Karpas-422 (cell line): ENCODE results near the gene BDP1. TPM values are rescaled to one million over a fixed set of nuclear protein-coding genes. Genes with fewer than 3 reads are reported as not detected.
"Not testable (repeated sequence)": the region's sequence is repeated elsewhere in the genome, so short reads cannot be mapped to it uniquely, and the experiment has no call there.

ENCODE experiments used
- DNase-seq: peaks from one replicate; pipeline ENCODE4 v3.0.0-alpha.2; 2015
- H2AFZ ChIP-seq: fragments of 200-600 bp; sonication (generic); 2 replicates; pipeline ENCODE4 v1.6.1; 2014; ENCODE audit warnings: antibody characterized with exemption, low read length, mixed read lengths
- H3K27ac ChIP-seq: fragments of 200-600 bp; sonication (generic); 2 replicates; pipeline ENCODE4 v1.5.1; 2014; ENCODE audit warnings: mild to moderate bottlenecking, low read length, moderate library complexity
- H3K27me3 ChIP-seq: fragments of 200-600 bp; sonication (generic); 2 replicates; pipeline ENCODE4 v1.6.1; 2014; ENCODE audit warnings: low read length, mixed read lengths
- H3K36me3 ChIP-seq: fragments of 200-600 bp; sonication (generic); 2 replicates; pipeline ENCODE4 v1.6.1; 2014; ENCODE audit warnings: low read length, mixed read lengths; ENCODE audit not compliant: insufficient read depth
- H3K4me1 ChIP-seq: fragments of 200-600 bp; sonication (generic); 2 replicates; pipeline ENCODE4 v1.6.1; 2014; ENCODE audit warnings: mild to moderate bottlenecking, low read length, mixed read lengths
- H3K4me2 ChIP-seq: fragments of 200-600 bp; sonication (generic); 2 replicates; pipeline ENCODE4 v1.6.1; 2014; ENCODE audit warnings: low read length, low read depth, mild to moderate bottlenecking; ENCODE audit not compliant: poor library complexity, severe bottlenecking
- H3K4me3 ChIP-seq: fragments of 200-600 bp; sonication (generic); 2 replicates; pipeline ENCODE4 v1.5.1; 2014; ENCODE audit warnings: mild to moderate bottlenecking, antibody characterized with exemption, low read length, mixed read lengths
- H3K79me2 ChIP-seq: fragments of 200-600 bp; sonication (generic); 2 replicates; pipeline ENCODE4 v1.6.1; 2014; ENCODE audit warnings: mild to moderate bottlenecking, low read length, mixed read lengths
- H3K9ac ChIP-seq: fragments of 200-600 bp; sonication (generic); 2 replicates; pipeline ENCODE4 v1.6.0; 2014; ENCODE audit warnings: low read length
- H3K9me2 ChIP-seq: fragments of 200-600 bp; sonication (generic), shearing (Covaris generic); replicated peaks from 2 replicates; pipeline ENCODE4 v1.6.0; 2014; ENCODE audit warnings: mild to moderate bottlenecking, low read length, moderate library complexity; ENCODE audit not compliant: insufficient read depth
- H3K9me3 ChIP-seq: fragments of 300-700, 200-600 bp; sonication (generic); 2 replicates; pipeline ENCODE4 v1.6.1; 2014; ENCODE audit warnings: low read length, mixed read lengths
- H4K20me1 ChIP-seq: fragments of 200-600 bp; sonication (generic); 2 replicates; pipeline ENCODE4 v1.6.1; 2014; ENCODE audit warnings: mild to moderate bottlenecking, antibody characterized with exemption, low read length, low read depth; ENCODE audit not compliant: insufficient read depth
- total RNA-seq: library from RNA; depleted of rRNA; stranded (reverse); fragments of >200 nt; shearing (Covaris generic); gene quantifications from 2 replicates; pipeline ENCODE4 v1.2.3, GENCODE V29; 2014; ENCODE audit warnings: low replicate concordance

BDP1 gene
- total RNA-seq, 1 experiment from 2014 or later: 42.5 TPM

- H3K79me2 ChIP-seq, DNase-seq, H2AFZ ChIP-seq, H4K20me1 ChIP-seq, H3K9me2 ChIP-seq, H3K4me1 ChIP-seq, H3K4me3 ChIP-seq, H3K9me3 ChIP-seq, H3K9ac ChIP-seq, H3K4me2 ChIP-seq, H3K27me3 ChIP-seq, H3K36me3 ChIP-seq, H3K27ac ChIP-seq: not testable (repeated sequence)
These were observed 20.6 kb upstream of the BDP1 start for GRCh38 chr5:71434825-71435224.

- not testable (repeated sequence) for H2AFZ ChIP-seq, H3K36me3 ChIP-seq, H4K20me1 ChIP-seq, H3K79me2 ChIP-seq, DNase-seq, H3K9me2 ChIP-seq, H3K27me3 ChIP-seq, H3K27ac ChIP-seq, H3K4me3 ChIP-seq, H3K4me2 ChIP-seq, H3K9ac ChIP-seq, H3K9me3 ChIP-seq
- H3K4me1 ChIP-seq: peaks cover 15% of the 10 kb centered on the region
These were observed 13.9 kb upstream of the BDP1 start for GRCh38 chr5:71441564-71441963.

- H3K27me3 ChIP-seq, H2AFZ ChIP-seq, H3K79me2 ChIP-seq, H3K27ac ChIP-seq, H3K4me2 ChIP-seq, H3K9me2 ChIP-seq, H3K4me3 ChIP-seq, H4K20me1 ChIP-seq, H3K9ac ChIP-seq, H3K9me3 ChIP-seq, DNase-seq, H3K36me3 ChIP-seq: not testable (repeated sequence)
- peaks cover 23% of the 10 kb centered on the region for H3K4me1 ChIP-seq
These were observed 11.6 kb upstream of the BDP1 start for GRCh38 chr5:71443891-71444290.

GRCh38 chr5:71445015-71445414, 10.4 kb upstream of the BDP1 start:
- not testable (repeated sequence) for H3K4me3 ChIP-seq, H2AFZ ChIP-seq, H3K36me3 ChIP-seq, H3K9me3 ChIP-seq, H3K27ac ChIP-seq, DNase-seq, H3K9ac ChIP-seq, H3K27me3 ChIP-seq, H3K79me2 ChIP-seq, H3K9me2 ChIP-seq, H4K20me1 ChIP-seq
- Histone ChIP-seq H3K4me1 (peaks cover 23% of the 10 kb centered on the region), H3K4me2 (peak overlapping the region; percentile 19)

- peaks cover 27% of the 10 kb centered on the region for H3K4me1 ChIP-seq
- not testable (repeated sequence) for H3K9me2 ChIP-seq, H3K36me3 ChIP-seq, H3K9ac ChIP-seq, H3K9me3 ChIP-seq, H4K20me1 ChIP-seq, H3K27ac ChIP-seq, H3K79me2 ChIP-seq, H2AFZ ChIP-seq, DNase-seq, H3K27me3 ChIP-seq
- peak overlapping the region; percentile 51; the same call in 1 of the 2 replicates for H3K4me3 ChIP-seq
- peak overlapping the region; percentile 70 for H3K4me2 ChIP-seq
These were observed 9.8 kb upstream of the BDP1 start for GRCh38 chr5:71445523-71446152.

- not testable (repeated sequence) for H3K79me2 ChIP-seq, H3K36me3 ChIP-seq, H3K27me3 ChIP-seq, H3K9me3 ChIP-seq, H3K9me2 ChIP-seq, H2AFZ ChIP-seq, H4K20me1 ChIP-seq, H3K27ac ChIP-seq
- Histone ChIP-seq H3K4me1 (peaks cover 28% of the 10 kb centered on the region), H3K4me3 (peak overlapping the region; percentile 51), H3K9ac (peak overlapping the region; percentile 18; the same call in 1 of the 2 replicates), H3K4me2 (peak overlapping the region; percentile 70)
- DNase-seq: peak; percentile 48
These were observed 8.8 kb upstream of the BDP1 start for GRCh38 chr5:71446540-71447216.

- not testable (repeated sequence) for H3K9ac ChIP-seq, H3K79me2 ChIP-seq, H3K36me3 ChIP-seq, H3K27me3 ChIP-seq, H4K20me1 ChIP-seq, H3K27ac ChIP-seq, H2AFZ ChIP-seq, H3K9me3 ChIP-seq, H3K9me2 ChIP-seq
- peak; percentile 83 for DNase-seq
- Histone ChIP-seq H3K4me2 (peak overlapping the region; percentile 70), H3K4me3 (peak overlapping the region; percentile 51; the same call in 1 of the 2 replicates), H3K4me1 (peaks cover 28% of the 10 kb centered on the region)
These were observed 8.1 kb upstream of the BDP1 start for GRCh38 chr5:71447218-71447808.

- Histone ChIP-seq H3K79me2 (peaks cover 22% of the 10 kb centered on the region), H3K36me3 (no peaks in the 10 kb centered on the region), H2AFZ (no peak overlapping the region), H3K9ac (no peak overlapping the region), H3K27me3 (no peaks in the 10 kb centered on the region), H3K4me3 (no peak overlapping the region), H3K4me2 (no peak overlapping the region), H3K4me1 (peaks cover 24% of the 10 kb centered on the region), H3K27ac (no peak overlapping the region), H3K9me3 (no peaks in the 10 kb centered on the region), H3K9me2 (no peaks in the 10 kb centered on the region), H4K20me1 (peaks cover 6% of the 10 kb centered on the region; the same call in 1 of the 2 replicates)
- DNase-seq: no peak
These were observed 2.6 kb upstream of the BDP1 start for GRCh38 chr5:71452876-71453275.
